ENCODE measurements around the gene EFTUD2. TPM values are rescaled to one million over a fixed set of nuclear protein-coding genes. Genes with fewer than 3 reads are reported as not detected.
A peak's percentile ranks its signal among the peaks of the same experiment; 100 is the strongest.

EFTUD2 gene
- total RNA-seq, 1 donor from 2014 or later = 78.1 TPM

GRCh38 chr17:44832805-44833204, 66.4 kb downstream of the EFTUD2 start:
- DNase-seq (ENCODE audit: low read depth) = no peak
- no peak overlapping the region for H3K4me3 ChIP-seq (ENCODE audit: low read depth, low read length)
- no peak for TF ChIP-seq CTCF (conservative IDR thresholded peaks at IDR 0.05; ENCODE audit: low read depth, low read length)

GRCh38 chr17:44831371-44831770, 67.9 kb downstream of the EFTUD2 start:
- no peak for TF ChIP-seq CTCF (conservative IDR thresholded peaks at IDR 0.05; ENCODE audit: low read depth, low read length)

DNA sequence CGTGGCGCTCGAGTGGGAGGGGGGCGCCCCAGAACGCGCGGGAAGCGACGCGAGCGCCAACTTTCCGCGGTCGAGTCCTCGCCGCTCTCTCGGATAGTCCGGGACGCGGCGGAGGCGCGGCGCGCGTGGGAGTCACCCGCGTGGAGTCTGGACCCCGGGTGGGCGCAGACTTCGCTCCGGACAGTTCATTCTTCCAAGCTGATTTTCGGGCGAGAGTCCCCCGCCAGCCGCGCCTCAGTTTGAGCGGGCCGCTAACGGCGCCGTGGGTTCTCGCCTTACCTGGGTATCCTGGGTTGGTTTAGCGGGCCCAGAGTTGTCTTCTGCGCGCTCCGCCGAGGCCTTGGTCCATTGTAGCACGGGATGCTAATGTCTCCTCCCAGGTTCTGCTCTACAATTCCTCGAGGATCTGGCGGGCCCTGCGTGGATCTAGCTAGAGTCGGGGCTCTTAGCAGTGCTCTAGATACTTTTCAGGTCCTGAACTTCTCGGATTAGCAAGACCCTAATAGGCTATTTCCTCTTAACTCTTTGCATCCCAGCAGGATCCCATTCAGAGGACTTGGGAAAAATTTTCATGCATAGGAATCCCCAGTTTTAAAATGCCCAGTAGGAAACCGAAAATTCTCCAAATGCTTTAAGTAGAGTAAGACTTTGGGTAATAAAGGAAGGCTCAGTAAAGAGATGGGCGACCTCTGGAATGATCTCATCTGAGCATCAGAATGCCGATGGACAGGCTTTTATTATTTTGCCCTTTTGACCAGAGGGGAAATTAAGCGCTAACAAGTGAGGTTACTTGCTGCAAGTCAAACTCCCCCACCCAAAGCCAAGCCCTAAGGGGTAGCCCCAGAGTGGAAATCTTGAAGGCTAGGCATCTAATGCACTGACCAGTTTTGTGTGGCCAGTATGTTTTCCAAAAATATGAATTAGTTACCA, 68.6 kb downstream of the EFTUD2 start:
- no peak for TF ChIP-seq CTCF (conservative IDR thresholded peaks at IDR 0.05; ENCODE audit: low read depth, low read length)
- DNase-seq (ENCODE audit: low read depth) = no peak
- H3K4me3 ChIP-seq (ENCODE audit: low read depth, low read length) = peak overlapping the region; percentile 70

More at GRCh38 chr17:44831371-44831770, 67.9 kb downstream of the EFTUD2 start:
- DNase-seq (ENCODE audit: low read depth) = no peak
- H3K4me3 ChIP-seq (ENCODE audit: low read depth, low read length) = no peak overlapping the region

DNA sequence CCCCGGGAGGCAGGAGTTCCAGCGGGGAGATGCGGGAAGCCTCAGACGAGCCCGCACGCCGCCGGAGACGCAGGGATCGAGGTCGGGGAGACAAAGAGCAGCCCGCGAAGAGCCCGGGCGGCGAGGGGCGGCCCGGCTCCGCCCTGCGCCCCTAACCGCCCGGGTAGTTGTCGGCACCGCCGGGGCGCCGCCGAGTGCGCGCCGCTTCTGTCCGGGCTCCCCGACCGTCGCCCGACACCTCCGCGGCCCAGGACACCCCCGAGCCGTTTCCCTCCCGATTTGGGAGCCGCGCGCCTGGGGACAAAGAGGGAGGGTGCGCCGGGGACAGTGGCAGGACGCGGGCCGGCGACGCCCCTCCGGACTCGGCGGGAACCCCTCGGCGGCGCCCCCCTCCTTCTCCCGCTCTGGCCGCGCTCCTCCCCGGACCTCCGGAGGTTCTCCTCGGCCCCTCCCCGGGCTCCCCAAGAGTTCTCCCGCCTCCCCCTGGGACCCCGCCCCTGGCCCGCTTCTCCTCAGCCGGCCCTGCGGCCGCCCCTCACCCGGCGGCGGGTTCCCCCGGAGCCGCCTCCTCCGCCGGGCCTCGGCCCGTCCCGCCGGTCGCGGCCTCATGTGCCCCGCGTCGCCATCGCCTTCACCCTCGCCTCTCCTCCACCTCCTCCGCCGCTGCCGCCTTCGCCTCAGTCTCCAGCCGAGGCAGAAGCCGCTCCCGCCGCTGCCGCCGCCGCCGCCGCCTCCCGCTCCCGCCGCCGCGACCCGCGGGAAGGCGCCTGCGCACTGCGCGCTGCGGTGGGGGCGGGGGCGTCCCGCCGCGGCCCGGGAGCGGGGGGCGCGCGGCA, 69.5 kb downstream of the EFTUD2 start, which contains the start of gene GJC1:
Gene GJC1, minus strand, starts transcription at position 765 of the 836 bp plus-strand sequence. CDS start 24,470 bp downstream, outside the sequence.
- no peak for DNase-seq (ENCODE audit: low read depth)

GRCh38 chr17:44828919-44829522, 70.2 kb downstream of the EFTUD2 start:
- no peak for DNase-seq (ENCODE audit: low read depth)
- H3K4me3 ChIP-seq (ENCODE audit: low read depth, low read length) = peak overlapping the region; percentile 70
- TF ChIP-seq CTCF (conservative IDR thresholded peaks at IDR 0.05; ENCODE audit: low read depth, low read length) = no peak

More for the DNA sequence above, 69.5 kb downstream of the EFTUD2 start, which contains the start of gene GJC1:
- H3K4me3 ChIP-seq (ENCODE audit: low read depth, low read length) = peak within 1 kb of the TSS; percentile 70
- TF ChIP-seq CTCF (conservative IDR thresholded peaks at IDR 0.05; ENCODE audit: low read depth, low read length) = no peak

DNA sequence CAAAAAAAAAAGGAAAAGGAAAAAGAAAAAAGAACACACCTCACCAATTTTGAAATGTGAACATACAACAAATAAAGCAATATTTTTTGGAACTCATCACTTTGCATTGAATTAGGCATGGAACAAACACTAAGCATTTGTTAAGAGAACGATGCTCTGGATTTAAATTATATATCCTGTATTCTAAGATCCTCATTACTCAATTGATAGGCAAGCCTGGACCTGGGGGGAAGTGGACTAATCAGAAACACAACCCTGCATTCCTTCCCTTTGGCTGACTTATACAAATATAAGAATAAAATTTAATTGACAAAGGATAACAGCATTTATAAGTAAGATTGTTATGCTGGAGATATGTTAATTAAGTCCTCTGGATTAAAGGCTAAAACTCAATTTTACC, 71.4 kb downstream of the EFTUD2 start:
- DNase-seq (ENCODE audit: low read depth) = no peak
- no peak for TF ChIP-seq CTCF (conservative IDR thresholded peaks at IDR 0.05; ENCODE audit: low read depth, low read length)
- H3K4me3 ChIP-seq (ENCODE audit: low read depth, low read length) = peak overlapping the region; percentile 70
